CD8-positive, alpha-beta memory T cell (primary cell): ENCODE results near the gene GRM5. TPM values are rescaled to one million over a fixed set of nuclear protein-coding genes. Genes with fewer than 3 reads are reported as not detected.
"Not testable (repeated sequence)": the region's sequence is repeated elsewhere in the genome, so short reads cannot be mapped to it uniquely, and the experiment has no call there.

Experiments
- CTCF ChIA-PET: fragments of 350-600 bp; sonication (Branson Sonifier 250); formaldehyde crosslinking; loops from one replicate; lab custom pipeline; 2021; ENCODE audit warnings: antibody characterized with exemption; lab: Charles Lee
- POLR2A ChIA-PET: fragments of 350-600 bp; sonication (Branson Sonifier 250); formaldehyde crosslinking; loops from one replicate; lab custom pipeline; 2021; ENCODE audit warnings: antibody characterized with exemption; lab: Charles Lee
- DNase-seq, 5 donors: peaks; one replicate each; pipeline versions ENCODE4 v3.0.0 to v3.0.0-alpha.2; 2020 to 2022; ENCODE audit warnings: mixed read lengths in 1 of 5
- H3K27ac ChIP-seq: one replicate; pipeline ENCODE4 v1.7.0; 2013; ENCODE audit warnings: low read depth, mild to moderate bottlenecking, low read length, moderate library complexity
- H3K27me3 ChIP-seq: 2 replicates; pipeline ENCODE4 v1.7.0; 2013; ENCODE audit warnings: low read length, mild to moderate bottlenecking; ENCODE audit not compliant: insufficient read depth, poor library complexity, severe bottlenecking
- H3K36me3 ChIP-seq: 2 replicates; pipeline ENCODE4 v1.7.0; 2013; ENCODE audit warnings: mild to moderate bottlenecking, low read length, moderate library complexity; ENCODE audit not compliant: insufficient read depth
- H3K4me1 ChIP-seq: 2 replicates; pipeline ENCODE4 v1.7.0; 2013; ENCODE audit warnings: mild to moderate bottlenecking, low read length, moderate library complexity; ENCODE audit not compliant: insufficient read depth
- H3K4me3 ChIP-seq: 2 replicates; pipeline ENCODE4 v1.7.0; 2013; ENCODE audit warnings: mild to moderate bottlenecking, low read length
- H3K9me3 ChIP-seq: 2 replicates; pipeline ENCODE4 v1.7.0; 2013; ENCODE audit warnings: mild to moderate bottlenecking, low read length
- H3K27ac Mint-ChIP-seq, 8 donors: one replicate each; pipeline ENCODE4 v1.8.0; 2020 to 2021; ENCODE audit warnings: mixed read lengths in 8 of 8, mild to moderate bottlenecking in 6 of 8, inconsistent platforms in 3 of 8, moderate library complexity in 3 of 8
- H3K27me3 Mint-ChIP-seq, 2 donors: one replicate each; pipeline ENCODE4 v1.8.0; 2020 to 2021; ENCODE audit warnings: mixed read lengths in 2 of 2, mild to moderate bottlenecking in 1 of 2, moderate library complexity in 1 of 2
- H3K36me3 Mint-ChIP-seq, 3 donors: one replicate each; pipeline ENCODE4 v1.8.0; 2020 to 2021; ENCODE audit warnings: mixed read lengths in 3 of 3, inconsistent platforms in 1 of 3, mild to moderate bottlenecking in 1 of 3
- H3K4me1 Mint-ChIP-seq, 3 donors: one replicate each; pipeline ENCODE4 v1.8.0; 2020 to 2021; ENCODE audit warnings: mixed read lengths in 3 of 3, inconsistent platforms in 1 of 3, mild to moderate bottlenecking in 1 of 3
- H3K4me3 Mint-ChIP-seq, 7 donors: one replicate each; pipeline ENCODE4 v1.8.0; 2020 to 2021; ENCODE audit warnings: mixed read lengths in 7 of 7, mild to moderate bottlenecking in 6 of 7, moderate library complexity in 4 of 7, inconsistent platforms in 2 of 7
- H3K9me3 Mint-ChIP-seq, 5 donors: one replicate each; pipeline ENCODE4 v1.8.0; 2020 to 2022; ENCODE audit warnings: mixed read lengths in 5 of 5, mild to moderate bottlenecking in 3 of 5, moderate library complexity in 2 of 5, inconsistent platforms in 1 of 5
- polyA plus RNA-seq: library from polyadenylated mRNA; unstranded; fragments of 300-500 nt; fragmentation: Illumina TruSeq; gene quantifications from one replicate; pipeline ENCODE4 v1.2.3, GENCODE V29; 2021
- total RNA-seq, 2 experiments: library from RNA; stranded (reverse); gene quantifications; one replicate each; pipeline ENCODE4 v1.2.3, GENCODE V29; 2021

Gene GRM5
- total and polyA plus RNA-seq, 3 experiments from 2014 or later: not detected

DNA sequence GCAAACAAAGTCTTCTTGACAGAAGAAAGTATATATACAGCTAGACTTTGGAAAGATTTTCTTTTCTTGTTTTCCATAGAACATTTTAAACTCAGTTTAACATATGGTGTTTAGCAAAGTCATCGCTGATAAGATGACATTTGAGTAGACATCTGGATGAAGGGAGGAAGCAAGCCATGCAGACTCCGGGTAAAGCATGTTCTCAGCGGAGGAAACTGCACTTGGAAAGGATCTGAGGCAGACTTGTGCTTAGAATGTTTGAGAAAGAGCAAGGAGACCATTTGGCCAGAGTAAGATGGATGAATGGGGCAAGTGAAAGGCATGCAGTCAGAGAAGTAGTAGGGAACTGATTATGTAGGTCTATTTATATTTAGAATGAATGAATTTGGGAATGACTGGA lies 105.9 kb downstream of the GRM5 start:
- DNase-seq, H3K27me3 ChIP-seq, H3K36me3 Mint-ChIP-seq, H3K9me3 ChIP-seq, H3K4me1 Mint-ChIP-seq, H3K4me3 ChIP-seq, CTCF ChIA-PET, H3K4me1 ChIP-seq, H3K27me3 Mint-ChIP-seq, H3K36me3 ChIP-seq, H3K27ac ChIP-seq, POLR2A ChIA-PET, H3K4me3 Mint-ChIP-seq, H3K9me3 Mint-ChIP-seq: not testable (repeated sequence)
- H3K27ac Mint-ChIP-seq: peak overlapping the region in 1 of 8 donors; percentile 13

DNA sequence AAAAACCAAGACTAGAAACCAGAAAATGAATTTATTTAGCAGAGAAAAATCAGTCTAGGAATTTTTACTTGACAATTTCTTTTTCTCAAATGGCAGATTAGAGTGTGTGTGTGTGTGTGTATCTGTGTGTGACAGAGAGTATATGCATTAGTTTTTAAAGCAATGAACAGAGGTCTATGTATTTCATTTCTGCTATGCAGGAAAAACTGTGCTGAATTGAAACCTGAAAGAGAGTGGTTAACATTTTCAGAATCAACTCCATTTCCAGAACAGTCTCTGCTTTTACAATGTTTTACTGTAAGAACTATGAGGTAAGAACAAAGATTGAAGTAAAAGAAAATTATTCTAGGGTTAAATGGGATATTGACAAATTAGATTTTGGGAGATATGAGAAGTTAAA lies 114.8 kb downstream of the GRM5 start:
- H3K36me3 Mint-ChIP-seq: no peaks in the 10 kb centered on the region
- no peaks in the 10 kb centered on the region for H3K27me3 Mint-ChIP-seq
- no peaks in the 10 kb centered on the region for H3K27me3 ChIP-seq
- H3K9me3 ChIP-seq: no peaks in the 10 kb centered on the region
- H3K27ac Mint-ChIP-seq: peak overlapping the region in 1 of 8 donors; percentile 71
- no peaks in the 10 kb centered on the region for H3K4me1 Mint-ChIP-seq
- H3K9me3 Mint-ChIP-seq: peaks cover 0 to 1% (median 0%) of the 10 kb centered on the region in 5 donors
- DNase-seq: no peak
- H3K36me3 ChIP-seq: no peaks in the 10 kb centered on the region
- H3K27ac ChIP-seq: no peak overlapping the region
- no peaks in the 10 kb centered on the region for H3K4me1 ChIP-seq
- no peak overlapping the region for H3K4me3 Mint-ChIP-seq
- no peak overlapping the region for H3K4me3 ChIP-seq
- CTCF ChIA-PET: no interaction called here
- POLR2A ChIA-PET: no interaction called here

DNA sequence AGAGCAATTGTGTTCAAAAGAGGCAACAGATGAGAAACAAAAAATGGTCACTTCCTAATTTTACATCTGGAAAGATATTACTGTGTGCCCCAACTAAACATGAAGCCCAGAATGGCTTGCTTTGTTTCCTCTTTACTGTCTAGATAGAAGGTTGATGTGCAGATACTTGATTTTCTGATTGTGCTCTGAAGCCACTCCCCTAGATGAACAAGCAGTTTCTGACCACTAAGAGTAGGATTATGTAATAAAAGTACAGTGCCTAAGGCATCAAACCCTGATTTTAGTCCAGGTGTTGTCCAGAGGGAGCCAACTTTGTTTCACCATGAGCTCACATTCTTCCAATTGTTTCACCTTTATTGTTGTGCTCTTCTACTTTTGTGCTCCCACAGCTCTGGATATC lies 116.9 kb downstream of the GRM5 start:
- H3K27me3 ChIP-seq, H3K4me3 ChIP-seq, CTCF ChIA-PET, H3K9me3 ChIP-seq, H3K27ac ChIP-seq, H3K4me3 Mint-ChIP-seq, H3K36me3 Mint-ChIP-seq, H3K27me3 Mint-ChIP-seq, POLR2A ChIA-PET, H3K27ac Mint-ChIP-seq, H3K4me1 Mint-ChIP-seq, DNase-seq, H3K9me3 Mint-ChIP-seq, H3K36me3 ChIP-seq, H3K4me1 ChIP-seq: not testable (repeated sequence)

DNA sequence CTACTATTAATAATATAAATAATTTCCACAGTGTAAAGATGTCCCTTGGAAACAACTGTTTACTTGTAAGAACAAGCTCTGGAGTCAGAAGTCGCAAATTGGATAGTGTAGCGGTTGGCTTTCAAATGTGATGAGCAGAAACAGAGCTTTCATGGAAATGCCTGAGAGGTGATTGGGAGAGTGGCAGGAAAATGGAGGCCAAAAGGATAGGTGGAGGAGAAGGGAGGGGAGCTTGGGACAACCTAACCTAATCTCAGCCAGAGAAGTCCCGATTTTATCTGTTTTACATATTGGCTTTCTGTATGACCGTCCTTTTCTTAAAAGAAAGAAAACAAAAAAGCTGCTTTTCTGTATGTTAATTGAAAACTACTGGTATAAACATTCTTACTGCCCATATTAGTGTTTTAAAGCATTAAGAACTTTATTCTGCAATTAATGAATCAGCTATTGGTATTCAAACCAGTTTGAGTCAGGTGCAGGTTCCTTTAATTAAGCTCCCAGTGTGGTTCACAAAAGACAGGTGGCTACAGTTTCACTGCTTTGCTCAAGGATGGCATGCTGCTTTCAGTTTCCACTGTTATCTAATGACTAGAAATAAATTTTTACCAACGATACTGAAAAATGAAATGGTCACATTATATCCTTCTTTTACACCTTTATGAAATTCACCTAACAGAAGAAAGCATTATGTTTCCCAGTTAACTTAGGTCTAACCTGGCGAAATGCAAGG lies 117.8 kb downstream of the GRM5 start:
- H3K4me3 ChIP-seq, DNase-seq, H3K4me1 Mint-ChIP-seq, CTCF ChIA-PET, H3K36me3 ChIP-seq, H3K36me3 Mint-ChIP-seq, H3K9me3 Mint-ChIP-seq, H3K27ac Mint-ChIP-seq, POLR2A ChIA-PET, H3K27me3 ChIP-seq, H3K9me3 ChIP-seq, H3K27ac ChIP-seq, H3K4me1 ChIP-seq, H3K27me3 Mint-ChIP-seq, H3K4me3 Mint-ChIP-seq: not testable (repeated sequence)

DNA sequence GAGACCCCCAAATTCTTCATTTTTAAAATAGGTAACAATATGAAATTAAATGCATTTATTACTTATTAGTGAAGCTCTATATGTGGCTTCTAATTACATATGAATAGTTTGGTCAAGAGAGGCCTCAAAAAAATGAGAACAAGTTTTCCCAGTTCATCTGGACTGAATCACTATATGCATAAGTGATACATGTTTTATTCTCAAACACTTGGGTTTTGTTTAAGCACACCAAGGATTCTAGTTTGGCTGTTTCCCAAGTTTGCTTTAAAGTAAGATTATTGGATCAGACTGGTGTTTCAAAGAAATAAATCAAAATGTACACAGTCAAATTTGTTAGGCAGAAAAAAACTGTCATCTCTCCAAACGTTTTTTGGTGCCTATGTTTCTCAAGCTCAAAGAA lies 136.1 kb downstream of the GRM5 start:
- H3K27ac ChIP-seq, POLR2A ChIA-PET, H3K27ac Mint-ChIP-seq, CTCF ChIA-PET, H3K36me3 ChIP-seq, H3K4me3 Mint-ChIP-seq, H3K4me1 ChIP-seq, H3K4me1 Mint-ChIP-seq, H3K9me3 Mint-ChIP-seq, H3K27me3 Mint-ChIP-seq, H3K9me3 ChIP-seq, H3K36me3 Mint-ChIP-seq, H3K4me3 ChIP-seq, H3K27me3 ChIP-seq, DNase-seq: not testable (repeated sequence)

DNA sequence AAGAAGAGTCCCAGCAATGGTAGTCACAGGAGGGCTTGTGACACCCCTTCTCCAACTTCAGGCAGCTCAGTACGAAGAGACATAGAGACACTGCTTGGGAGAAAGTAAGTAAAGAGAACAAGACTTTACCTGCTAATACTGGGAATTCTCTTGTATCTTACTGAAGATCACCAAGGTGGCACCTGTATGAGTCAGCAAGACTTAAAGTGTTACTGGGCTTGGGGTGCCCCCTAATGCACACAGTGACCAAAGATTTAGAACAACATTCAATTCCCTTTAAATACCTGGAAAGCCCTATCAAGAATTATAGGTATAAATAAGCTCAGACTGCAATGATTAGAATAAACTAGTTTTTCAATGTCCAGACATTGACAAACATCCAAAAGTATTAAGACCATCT lies 148.7 kb downstream of the GRM5 start:
- DNase-seq, H3K36me3 ChIP-seq, H3K4me3 Mint-ChIP-seq, H3K9me3 Mint-ChIP-seq, H3K36me3 Mint-ChIP-seq, POLR2A ChIA-PET, CTCF ChIA-PET, H3K4me1 ChIP-seq, H3K9me3 ChIP-seq, H3K27me3 ChIP-seq, H3K27ac ChIP-seq, H3K27ac Mint-ChIP-seq, H3K27me3 Mint-ChIP-seq, H3K4me3 ChIP-seq, H3K4me1 Mint-ChIP-seq: not testable (repeated sequence)

DNA sequence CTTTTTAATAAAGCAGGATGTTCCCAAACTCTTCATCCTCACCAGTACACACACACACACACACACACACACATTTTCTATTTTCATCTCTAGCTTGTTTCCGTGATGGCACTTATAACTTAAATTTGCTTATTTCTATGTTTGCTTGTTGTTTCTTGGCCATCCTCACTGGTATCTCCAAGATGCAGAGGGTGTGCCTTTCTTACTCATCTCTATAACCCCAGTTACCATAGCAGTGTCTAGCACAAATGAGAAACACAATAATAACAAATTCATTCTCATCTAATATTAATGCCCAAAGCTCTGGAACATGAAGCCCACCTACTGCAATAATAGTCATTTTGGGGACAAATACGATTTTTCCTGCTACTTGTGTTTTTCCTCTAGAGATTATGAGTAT lies 156.3 kb downstream of the GRM5 start:
- ChIA-PET POLR2A (no interaction called here), CTCF (no interaction called here)
- Mint-ChIP-seq H3K4me1 (no peaks in the 10 kb centered on the region), H3K9me3 (peaks cover 0 to 4% (median 0%) of the 10 kb centered on the region in 5 donors), H3K27me3 (peaks cover 0 to 4% of the 10 kb centered on the region in 2 donors), H3K4me3 (no peak overlapping the region), H3K27ac (no peak overlapping the region), H3K36me3 (no peaks in the 10 kb centered on the region)
- no peaks in the 10 kb centered on the region for H3K27me3 ChIP-seq
- no peaks in the 10 kb centered on the region for H3K9me3 ChIP-seq
- no peak overlapping the region for H3K27ac ChIP-seq
- H3K36me3 ChIP-seq: no peaks in the 10 kb centered on the region
- no peak overlapping the region for H3K4me3 ChIP-seq
- no peaks in the 10 kb centered on the region for H3K4me1 ChIP-seq
- no peak for DNase-seq

DNA sequence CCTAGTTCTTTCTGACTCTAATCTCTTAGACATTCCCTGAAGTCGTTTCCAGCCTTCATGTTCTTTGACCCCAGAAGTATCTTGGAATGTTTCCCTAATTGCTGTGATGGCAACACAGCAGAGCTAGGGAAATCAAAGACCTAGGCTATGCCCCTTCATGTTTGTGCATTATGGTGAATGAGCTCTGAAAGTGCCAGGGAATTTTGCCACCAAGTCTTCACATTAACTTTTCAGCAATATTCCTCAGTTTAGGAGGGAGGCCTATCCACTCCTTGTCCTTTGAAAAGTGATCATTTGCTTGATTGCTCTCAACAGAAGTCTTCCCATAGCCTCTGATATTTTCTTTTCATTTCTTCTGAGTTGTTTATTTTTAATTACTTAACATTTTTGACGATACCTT lies 164.3 kb downstream of the GRM5 start:
- H3K36me3 Mint-ChIP-seq, H3K27me3 ChIP-seq, H3K9me3 ChIP-seq, H3K4me3 Mint-ChIP-seq, POLR2A ChIA-PET, H3K27ac Mint-ChIP-seq, H3K9me3 Mint-ChIP-seq, H3K4me1 Mint-ChIP-seq, H3K27me3 Mint-ChIP-seq, H3K4me1 ChIP-seq, H3K36me3 ChIP-seq, DNase-seq, CTCF ChIA-PET, H3K4me3 ChIP-seq, H3K27ac ChIP-seq: not testable (repeated sequence)

DNA sequence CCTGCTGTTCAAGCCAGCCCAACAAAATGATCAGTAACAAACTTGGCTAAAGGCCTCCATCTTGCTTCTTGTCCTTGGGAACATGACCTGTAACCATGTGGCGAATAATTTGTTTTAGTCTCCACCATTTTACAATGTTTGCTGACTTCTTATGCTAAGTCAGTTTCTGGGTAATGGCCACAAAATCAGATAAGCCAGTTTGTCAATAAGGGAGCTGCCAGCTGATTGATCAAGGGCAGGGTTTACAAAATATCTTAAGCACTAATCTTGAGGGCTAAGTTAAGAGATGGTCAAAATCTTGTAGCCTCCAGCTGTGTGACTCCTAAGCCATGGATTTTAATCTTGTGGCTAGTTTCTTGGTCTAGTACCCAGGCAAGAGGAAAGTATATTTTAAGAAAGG lies 176.9 kb downstream of the GRM5 start:
- CTCF ChIA-PET, POLR2A ChIA-PET, DNase-seq, H3K4me1 ChIP-seq, H3K4me1 Mint-ChIP-seq, H3K27me3 Mint-ChIP-seq, H3K9me3 ChIP-seq, H3K27ac Mint-ChIP-seq, H3K36me3 Mint-ChIP-seq, H3K27ac ChIP-seq, H3K27me3 ChIP-seq, H3K4me3 Mint-ChIP-seq, H3K36me3 ChIP-seq, H3K4me3 ChIP-seq: not testable (repeated sequence)
- H3K9me3 Mint-ChIP-seq: peaks cover 3 to 14% (median 9%) of the 10 kb centered on the region in 5 donors
